HG02870 (cell line): ENCODE results near the gene SDSL.

ENCODE experiments used
- ATAC-seq: cut with Tn5 transposase; IDR thresholded peaks from one replicate; pipeline ENCODE4 v1.9.1; 2021; ENCODE audit warnings: mild to moderate bottlenecking, moderate library complexity; ENCODE audit not compliant: unreplicated experiment

Gene SDSL

DNA sequence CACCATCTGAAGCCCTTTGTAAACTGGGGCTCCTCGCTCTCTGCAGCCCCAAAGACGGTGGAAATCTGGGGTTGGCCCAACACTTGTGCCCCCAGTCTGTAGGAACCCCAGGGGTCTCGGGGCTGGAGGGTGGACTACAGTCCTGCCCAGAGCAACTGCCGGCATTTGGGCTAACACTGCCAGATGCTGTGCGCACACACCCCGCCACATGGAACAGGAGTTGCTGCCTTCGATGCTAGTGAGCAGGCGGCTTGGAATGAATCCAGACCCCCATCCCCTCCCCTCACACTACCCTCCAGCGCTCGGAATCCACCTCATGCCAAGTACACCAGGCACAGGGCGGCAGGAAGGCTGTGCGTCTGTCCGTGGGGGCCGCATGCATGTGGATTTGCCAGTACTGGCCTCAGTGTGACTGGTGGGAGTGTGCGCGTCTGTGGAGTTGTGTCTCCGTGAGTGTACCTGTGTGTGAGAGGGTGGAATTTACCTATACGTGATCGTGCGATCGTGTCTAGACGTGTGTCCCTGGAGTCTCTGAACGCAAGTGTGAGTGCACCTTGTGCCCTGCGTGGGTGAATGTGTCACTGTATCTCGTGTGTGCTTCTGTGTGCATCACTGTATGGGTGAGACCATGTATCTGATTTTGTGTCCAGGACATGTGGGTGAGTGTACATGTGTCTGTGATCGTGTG is 44.4 kb downstream of the SDSL start:
- no peak for ATAC-seq

GRCh38 chr12:113467142-113467501 is 44.9 kb downstream of the SDSL start:
- no peak for ATAC-seq

GRCh38 chr12:113467502-113468364 is 45.6 kb downstream of the SDSL start:
- ATAC-seq, result no peak

- ATAC-seq, result no peak
Measured at GRCh38 chr12:113468365-113469223, 46.4 kb downstream of the SDSL start.

- no peak for ATAC-seq
Measured at GRCh38 chr12:113469224-113469948, 47.2 kb downstream of the SDSL start.

GRCh38 chr12:113469949-113470743 is 48.0 kb downstream of the SDSL start:
- ATAC-seq, result no peak

- ATAC-seq, result no peak
Measured at GRCh38 chr12:113470871-113471618, 48.9 kb downstream of the SDSL start.

DNA sequence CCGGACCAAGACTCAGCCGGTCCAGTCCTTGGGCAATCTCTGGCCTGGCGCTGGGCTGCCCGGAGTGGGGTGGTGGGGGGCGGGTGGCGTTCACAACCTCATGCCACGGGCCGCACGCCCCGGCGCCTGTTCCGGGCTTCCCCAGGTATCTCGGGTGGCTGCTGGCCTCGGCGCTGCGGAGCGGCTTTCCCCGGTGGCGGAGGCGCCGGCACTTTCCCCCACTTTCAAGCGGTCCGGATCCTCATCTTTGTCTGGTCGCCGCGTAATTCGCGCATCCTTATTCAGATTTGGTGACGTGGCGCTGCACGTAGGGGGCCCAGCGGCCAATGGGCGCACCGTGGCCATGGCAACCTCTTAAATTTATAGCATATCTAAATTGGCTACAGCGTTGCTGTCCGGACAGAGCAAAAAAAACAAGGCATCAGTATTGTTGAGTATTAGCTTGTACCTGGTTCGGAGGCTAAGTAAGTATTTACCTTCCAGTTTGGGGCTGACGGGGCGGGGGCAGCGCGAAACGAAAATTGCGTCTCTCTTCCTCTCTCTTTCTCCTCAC is 49.5 kb downstream of the SDSL start, which contains the start of gene LHX5:
Gene LHX5, minus strand, starts transcription at position 253 of the 553 bp plus-strand sequence. CDS start 373 bp downstream, outside the sequence.
- no peak for ATAC-seq

DNA sequence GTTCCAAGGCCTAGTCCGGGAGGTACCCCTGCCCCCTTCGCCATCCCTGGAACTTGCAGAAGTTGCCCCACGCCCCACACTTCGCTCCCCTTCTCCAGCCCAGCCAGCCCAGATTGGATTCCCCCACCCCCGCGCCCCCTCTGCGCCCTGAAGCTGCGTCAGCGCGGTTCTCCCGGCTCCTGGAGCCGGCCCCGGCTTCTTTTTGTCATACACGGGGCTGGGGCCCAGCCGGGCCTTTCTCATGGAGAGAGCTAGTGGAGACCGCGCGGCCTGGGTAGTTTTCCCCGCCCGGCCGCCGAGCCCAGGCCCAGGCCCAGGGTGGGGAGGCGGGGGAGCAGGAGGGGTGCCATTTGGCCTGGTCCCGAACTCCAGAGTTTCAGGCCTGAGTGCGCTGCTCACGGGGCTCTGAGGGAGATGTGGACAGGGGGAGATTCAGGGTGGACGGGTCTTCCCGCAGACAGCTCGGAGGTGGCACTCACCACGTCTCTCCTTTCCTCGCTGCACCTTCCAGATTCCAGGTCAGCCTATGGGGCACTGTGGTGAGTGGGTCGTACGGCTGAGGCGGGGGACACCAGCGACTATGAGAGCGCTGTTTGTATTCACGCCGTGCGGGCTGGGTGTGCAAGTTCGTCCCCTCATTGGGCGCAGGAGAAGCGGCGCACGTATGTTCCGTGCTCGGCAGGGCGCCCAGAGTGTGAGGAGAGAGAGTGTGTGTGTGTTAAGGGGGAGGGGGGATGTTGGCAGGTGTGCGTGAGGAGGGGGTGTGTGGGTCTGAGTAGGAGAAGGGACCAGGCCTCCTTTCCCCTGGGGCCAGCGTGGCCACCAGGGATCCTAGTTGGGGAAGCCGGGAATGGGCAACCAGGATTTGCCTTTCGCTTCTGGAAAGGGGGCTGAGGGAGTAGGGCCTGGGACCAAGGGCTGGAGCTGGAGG is 50.3 kb downstream of the SDSL start:
- ATAC-seq, result no peak

DNA sequence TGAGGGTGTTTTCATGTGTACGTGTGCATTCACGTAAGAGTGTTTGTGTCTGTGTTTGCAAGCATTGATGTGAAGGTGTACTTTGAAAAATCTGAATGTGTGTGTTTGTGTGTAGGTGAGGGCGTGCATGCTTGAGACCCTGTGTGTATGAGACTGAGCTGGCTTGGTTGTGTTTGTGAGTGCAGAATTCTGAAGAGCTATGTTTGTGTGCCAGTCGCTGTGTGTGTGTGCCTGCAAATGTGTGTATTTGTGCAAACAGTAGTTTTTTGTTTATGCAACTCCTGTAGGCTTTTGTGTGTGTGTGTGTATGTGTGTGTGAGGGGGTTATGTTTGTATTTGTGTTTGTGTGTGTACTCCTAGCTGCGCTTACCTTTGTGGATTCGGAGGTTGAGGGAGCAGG is 51.2 kb downstream of the SDSL start:
- no peak for ATAC-seq

GRCh38 chr12:113473942-113474341 is 51.8 kb downstream of the SDSL start:
- ATAC-seq, result no peak

DNA sequence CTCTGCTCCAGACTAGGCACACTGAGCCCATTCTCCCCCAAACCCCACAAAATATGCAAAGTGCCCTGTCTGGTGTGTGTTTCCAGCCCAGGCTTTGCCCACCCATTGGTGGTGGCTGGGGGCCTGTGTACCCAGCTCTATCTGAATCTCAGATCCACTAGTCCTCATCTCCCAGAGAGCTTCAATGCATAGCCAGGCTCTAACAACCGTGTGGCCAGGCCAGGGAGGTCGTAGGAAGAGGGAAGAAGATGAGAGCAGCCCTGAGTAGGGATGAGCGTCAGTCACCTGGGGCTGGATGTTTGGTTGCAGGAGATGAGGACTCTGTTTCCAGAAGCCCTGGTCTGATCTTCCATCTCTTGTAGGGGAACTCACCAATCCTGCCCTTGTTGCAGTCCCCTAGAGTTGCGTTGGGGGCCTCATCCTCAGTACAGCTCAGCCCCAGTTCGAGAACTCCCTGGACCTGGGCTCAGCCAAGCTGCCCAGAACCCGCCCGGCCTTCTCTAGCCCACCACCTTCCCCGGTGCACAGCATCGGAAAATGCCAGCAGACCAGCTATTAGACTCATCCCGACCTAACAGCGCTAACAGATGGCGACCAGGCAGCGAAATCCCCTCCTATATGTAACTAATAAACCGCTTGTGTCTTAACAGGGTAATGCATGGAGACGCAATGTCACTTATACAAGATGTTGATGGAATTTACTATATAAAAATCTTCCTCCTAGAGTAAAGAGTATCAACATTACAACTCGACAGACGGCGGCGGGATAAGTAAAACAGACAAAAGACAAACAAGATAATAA is 52.7 kb downstream of the SDSL start:
- no peak for ATAC-seq

- ATAC-seq, result no peak
Measured at GRCh38 chr12:113475451-113476175, 53.4 kb downstream of the SDSL start.

DNA sequence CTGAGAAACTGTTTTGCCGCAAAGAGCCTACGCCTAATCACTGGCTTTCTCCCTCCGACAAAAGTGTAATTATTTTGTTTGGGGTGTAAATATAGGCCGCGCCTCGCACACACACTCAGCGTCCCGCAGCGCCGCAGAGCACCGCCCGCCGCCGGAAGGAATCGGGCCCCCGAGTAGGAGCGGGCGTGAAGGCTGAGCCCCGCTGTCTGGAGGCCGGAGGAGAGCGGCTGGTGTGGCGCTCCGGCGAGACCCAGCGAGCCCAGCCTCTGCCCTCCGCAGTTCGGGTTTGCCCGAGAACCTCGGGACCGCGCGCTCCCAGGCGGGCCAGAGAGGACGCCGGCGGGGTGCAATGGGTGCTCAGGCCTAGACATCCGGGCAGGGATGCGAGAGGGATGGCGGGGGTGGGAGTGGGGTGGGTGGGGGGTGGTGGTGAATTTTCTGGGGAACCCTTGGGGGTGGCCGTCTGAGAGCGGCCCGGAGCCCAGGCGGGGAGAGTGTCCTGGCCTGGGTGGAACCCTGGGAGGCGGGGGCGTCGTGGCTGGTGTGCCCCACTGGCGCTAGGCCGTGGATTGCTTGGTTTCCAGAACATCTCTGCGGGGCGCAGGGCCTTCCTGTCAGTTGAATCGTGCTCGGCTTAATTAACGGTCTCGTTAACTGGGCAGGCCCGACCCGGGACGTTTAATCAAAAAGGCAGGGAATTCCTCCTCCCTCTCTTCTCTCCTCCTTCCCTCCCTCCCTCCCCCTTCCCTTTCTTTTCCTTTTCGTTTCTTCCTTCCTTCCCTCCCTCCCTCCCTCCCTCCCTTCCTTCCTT is 54.2 kb downstream of the SDSL start:
- ATAC-seq, result no peak

DNA sequence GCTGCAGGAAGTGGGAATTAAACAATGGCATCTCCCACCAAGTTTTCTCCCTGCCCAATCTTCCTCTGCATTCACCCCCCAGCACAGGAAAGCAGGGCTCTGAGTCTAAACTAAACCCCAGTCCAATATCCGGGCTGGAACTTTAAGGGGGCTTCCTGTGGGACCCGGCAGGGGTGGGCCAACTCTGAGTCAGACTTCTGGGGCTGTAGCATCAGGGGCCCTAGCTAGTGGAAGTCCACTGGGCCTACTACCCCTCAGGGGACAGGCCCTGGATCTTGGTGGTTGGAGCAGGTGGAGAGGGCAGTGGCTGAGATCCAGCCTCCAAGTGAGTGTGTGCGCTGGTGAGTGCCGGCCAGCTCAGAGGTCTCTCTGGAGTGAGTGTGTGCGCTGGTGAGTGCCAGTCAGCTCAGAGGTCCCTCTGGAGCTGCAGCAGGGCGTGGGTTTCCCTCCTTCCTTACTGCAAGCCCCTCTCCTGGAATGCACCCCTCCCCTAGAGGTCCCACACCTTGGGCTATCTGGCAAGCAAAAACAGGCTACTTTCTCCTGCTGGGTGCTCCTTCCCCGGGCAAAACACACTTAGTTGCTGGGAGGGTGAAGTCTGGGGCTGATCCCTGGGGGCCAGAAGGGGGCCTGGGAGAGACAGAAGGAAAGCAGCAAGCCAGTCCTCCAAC is 55.1 kb downstream of the SDSL start:
- no peak for ATAC-seq
